Activated CD4-positive, alpha-beta T cell treated with anti-CD3 and anti-CD28 coated beads, Interleukin-2, amount 10 ng/mL, durations not matched to agents 24 days and 14 days (primary cell): ENCODE measurements around the gene EFNA3. TPM values are rescaled to one million over a fixed set of nuclear protein-coding genes. Genes with fewer than 3 reads are reported as not detected.

Experiments
- DNase-seq: peaks from one replicate; pipeline ENCODE4 v3.0.0; 2022
- H3K27ac Mint-ChIP-seq: one replicate; pipeline ENCODE4 v1.8.0; 2022; ENCODE audit warnings: mild to moderate bottlenecking, mixed read lengths
- H3K27me3 Mint-ChIP-seq: one replicate; pipeline ENCODE4 v1.8.0; 2022; ENCODE audit warnings: mixed read lengths
- H3K36me3 Mint-ChIP-seq: one replicate; pipeline ENCODE4 v1.8.0; 2022; ENCODE audit warnings: low read depth, mild to moderate bottlenecking, mixed read lengths
- H3K4me1 Mint-ChIP-seq: one replicate; pipeline ENCODE4 v1.8.0; 2021; ENCODE audit warnings: mixed read lengths
- H3K4me3 Mint-ChIP-seq: one replicate; pipeline ENCODE4 v1.8.0; 2022; ENCODE audit warnings: mild to moderate bottlenecking, moderate library complexity, mixed read lengths
- H3K9me3 Mint-ChIP-seq: one replicate; pipeline ENCODE4 v1.8.0; 2021; ENCODE audit warnings: mixed read lengths
- intact Hi-C: fragments of 100-400 bp; cut with micrococcal nuclease; formaldehyde crosslinking; loops from one replicate; pipeline ENCODE4 v1.15.1; 2023
- total RNA-seq: library from RNA; stranded (reverse); gene quantifications from 2 replicates; pipeline ENCODE4 v1.2.3, GENCODE V29; 2022

EFNA3 gene, protein sequence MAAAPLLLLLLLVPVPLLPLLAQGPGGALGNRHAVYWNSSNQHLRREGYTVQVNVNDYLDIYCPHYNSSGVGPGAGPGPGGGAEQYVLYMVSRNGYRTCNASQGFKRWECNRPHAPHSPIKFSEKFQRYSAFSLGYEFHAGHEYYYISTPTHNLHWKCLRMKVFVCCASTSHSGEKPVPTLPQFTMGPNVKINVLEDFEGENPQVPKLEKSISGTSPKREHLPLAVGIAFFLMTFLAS
- 3.6 and 4.4 TPM in 2 replicates for total RNA-seq

DNA sequence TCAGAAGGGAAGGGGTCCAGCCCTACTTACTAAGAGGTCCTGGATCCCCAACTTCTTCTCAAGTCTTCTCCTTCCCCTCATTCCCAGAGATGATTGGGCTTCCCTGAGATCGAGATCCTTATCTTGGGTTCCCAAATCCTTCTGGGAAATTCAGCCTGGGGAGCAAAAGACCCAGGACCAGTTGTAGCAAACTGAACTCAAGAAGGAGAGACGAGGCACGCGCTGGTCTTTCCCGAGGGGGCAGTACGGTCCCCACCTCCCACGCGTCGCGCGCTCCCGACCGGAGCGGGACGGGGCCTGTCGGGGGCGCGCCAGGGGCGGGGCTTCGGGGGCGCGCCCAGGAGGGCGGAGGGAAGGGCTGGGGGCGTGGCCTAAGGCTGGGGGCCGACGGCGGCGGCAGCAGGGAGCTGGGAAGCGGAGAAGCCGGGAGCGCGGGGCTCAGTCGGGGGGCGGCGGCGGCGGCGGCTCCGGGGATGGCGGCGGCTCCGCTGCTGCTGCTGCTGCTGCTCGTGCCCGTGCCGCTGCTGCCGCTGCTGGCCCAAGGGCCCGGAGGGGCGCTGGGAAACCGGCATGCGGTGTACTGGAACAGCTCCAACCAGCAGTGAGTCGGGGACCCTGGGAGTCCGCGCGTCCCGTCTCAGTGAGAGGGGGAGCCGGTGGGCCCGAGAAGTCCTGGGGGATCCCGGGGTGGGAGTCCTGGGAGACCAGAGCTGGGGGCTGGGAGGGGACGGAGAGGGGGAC is at the start of gene EFNA3:
Gene EFNA3, plus strand, starts transcription at position 369 of the 741 bp plus-strand sequence. Its CDS starts 105 bp downstream, at position 474.
- DNase-seq = peak; percentile 92
- peak within 1 kb of the TSS; percentile 80 for H3K4me3 Mint-ChIP-seq
- H3K27me3 Mint-ChIP-seq = peaks cover 36% of the 10 kb centered on the region
- intact Hi-C loops = no loop called here
- H3K27ac Mint-ChIP-seq = no peak within 1 kb of the TSS
- H3K9me3 Mint-ChIP-seq = no peaks in the 10 kb centered on the region
- peaks cover 44% of the 10 kb centered on the region for H3K4me1 Mint-ChIP-seq
- no peaks in the 10 kb centered on the region for H3K36me3 Mint-ChIP-seq

DNA sequence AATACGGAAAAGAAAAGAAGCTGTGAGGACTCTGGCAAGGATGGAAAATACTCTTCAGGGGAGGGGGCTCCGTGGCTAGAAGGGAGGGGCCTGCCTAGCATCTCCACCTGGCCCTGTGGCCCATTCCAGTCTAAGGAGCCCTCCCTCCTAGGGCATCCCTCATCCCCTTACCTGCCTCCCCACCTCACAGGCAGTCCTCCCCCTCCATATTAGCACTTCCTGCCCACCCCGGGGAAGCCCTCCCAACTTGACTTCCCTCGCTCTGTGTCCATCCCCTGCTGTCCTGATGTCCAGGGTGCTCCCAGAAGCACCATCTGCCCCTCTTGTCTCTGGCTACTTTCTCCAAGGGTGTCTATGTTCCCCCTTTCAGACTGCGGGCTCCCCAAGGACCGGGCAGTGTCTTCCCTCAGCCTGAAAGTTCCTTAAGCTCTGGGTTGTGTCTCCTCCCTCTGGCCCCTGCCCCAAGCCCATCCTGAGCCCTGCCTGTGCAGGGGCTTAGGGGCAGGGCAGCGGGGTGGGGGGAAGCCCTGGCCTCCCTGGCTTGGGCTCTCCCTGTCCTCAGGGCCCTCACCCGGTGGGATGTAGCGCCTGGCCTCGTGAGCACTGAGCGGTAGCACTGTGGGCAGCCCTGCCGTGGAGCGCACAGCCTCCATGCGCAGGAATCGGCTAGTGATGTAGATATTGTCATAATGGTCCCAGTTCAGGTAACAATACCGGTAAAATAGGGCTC is 49.0 kb upstream of the EFNA3 start:
- intact Hi-C loops = no loop called here
- no peak for DNase-seq
- no peaks in the 10 kb centered on the region for H3K9me3 Mint-ChIP-seq

DNA sequence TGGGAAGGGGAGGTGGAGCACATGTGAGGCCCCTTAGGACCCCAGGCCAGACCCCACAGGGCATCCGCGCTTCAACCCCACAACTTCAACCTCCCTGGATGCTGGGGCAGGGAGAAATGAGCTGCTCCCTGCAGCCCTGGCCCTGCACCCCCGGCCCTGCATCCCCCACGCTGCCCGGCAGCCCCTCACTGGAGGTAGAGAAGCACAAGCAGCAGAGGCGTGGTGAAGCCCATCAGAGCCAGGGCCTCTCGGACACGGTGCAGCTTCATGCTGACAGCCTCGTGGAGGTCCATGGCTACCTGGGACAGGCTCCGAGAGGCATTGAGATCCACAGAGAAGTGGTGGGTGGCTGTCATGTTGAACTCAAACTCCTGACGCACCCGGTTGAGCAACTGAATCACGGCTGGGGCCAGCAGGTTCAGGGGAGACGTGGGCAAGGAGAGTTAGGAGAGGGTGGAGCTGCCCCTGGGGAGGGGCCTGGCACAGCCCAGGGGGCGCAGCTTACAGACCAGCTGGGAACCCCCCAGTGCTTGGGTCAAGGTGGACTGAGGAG is 48.3 kb upstream of the EFNA3 start:
- Mint-ChIP-seq H3K4me3 (no peak overlapping the region), H3K4me1 (no peaks in the 10 kb centered on the region), H3K27ac (no peak overlapping the region), H3K9me3 (no peaks in the 10 kb centered on the region), H3K36me3 (no peaks in the 10 kb centered on the region), H3K27me3 (peaks cover 5% of the 10 kb centered on the region)
- no peak for DNase-seq
- intact Hi-C loops = no loop called here

More for the DNA sequence above, 49.0 kb upstream of the EFNA3 start:
- Mint-ChIP-seq H3K27me3 (peaks cover 3% of the 10 kb centered on the region), H3K27ac (no peak overlapping the region), H3K4me3 (no peak overlapping the region), H3K36me3 (no peaks in the 10 kb centered on the region), H3K4me1 (no peaks in the 10 kb centered on the region)

DNA sequence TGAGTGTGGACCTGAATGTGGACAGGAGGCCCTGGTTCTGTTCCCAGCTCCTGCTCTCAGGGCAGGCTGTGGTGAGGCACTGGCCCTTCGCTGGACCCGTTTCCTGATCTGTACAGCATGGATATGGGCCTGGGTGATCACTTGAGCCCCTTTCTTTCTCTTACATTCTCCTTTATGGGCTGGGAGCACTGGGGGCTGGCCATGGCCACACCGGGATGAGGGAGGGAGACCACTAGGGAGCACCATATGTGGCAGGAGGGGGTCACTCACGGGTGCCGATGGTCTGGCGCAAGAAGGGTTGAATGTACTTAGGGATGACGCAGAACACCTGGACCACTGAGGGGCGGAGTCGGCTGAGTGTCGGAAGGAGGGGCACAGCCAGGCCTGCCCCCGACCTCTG is 47.7 kb upstream of the EFNA3 start:
- H3K9me3 Mint-ChIP-seq = no peaks in the 10 kb centered on the region
- DNase-seq = no peak
- intact Hi-C loops = no loop called here
- no peak overlapping the region for H3K4me3 Mint-ChIP-seq
- no peaks in the 10 kb centered on the region for H3K4me1 Mint-ChIP-seq
- H3K36me3 Mint-ChIP-seq = no peaks in the 10 kb centered on the region
- H3K27ac Mint-ChIP-seq = no peak overlapping the region
- H3K27me3 Mint-ChIP-seq = peaks cover 5% of the 10 kb centered on the region

DNA sequence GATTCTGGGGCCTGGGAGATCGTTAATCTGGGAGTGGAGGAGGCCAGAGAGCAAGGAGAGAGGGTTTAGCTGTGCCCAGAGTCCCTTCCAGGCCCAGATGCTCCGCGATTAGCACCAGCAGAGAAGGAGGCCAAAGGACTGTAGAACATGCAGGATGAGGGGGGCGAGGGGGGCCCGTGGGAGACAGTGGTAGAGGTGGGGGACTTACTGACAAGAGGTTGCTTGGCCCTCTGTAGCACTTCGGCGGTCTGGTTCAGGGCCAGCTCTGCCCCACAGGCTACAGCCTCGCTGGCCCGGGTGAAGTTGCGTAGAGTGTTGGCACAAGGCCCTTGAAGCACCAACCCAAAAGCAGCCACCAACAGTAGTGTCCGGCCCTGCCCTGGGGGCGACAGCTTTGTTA is 45.8 kb upstream of the EFNA3 start:
- intact Hi-C loops = no loop called here
- no peaks in the 10 kb centered on the region for H3K4me1 Mint-ChIP-seq

DNA sequence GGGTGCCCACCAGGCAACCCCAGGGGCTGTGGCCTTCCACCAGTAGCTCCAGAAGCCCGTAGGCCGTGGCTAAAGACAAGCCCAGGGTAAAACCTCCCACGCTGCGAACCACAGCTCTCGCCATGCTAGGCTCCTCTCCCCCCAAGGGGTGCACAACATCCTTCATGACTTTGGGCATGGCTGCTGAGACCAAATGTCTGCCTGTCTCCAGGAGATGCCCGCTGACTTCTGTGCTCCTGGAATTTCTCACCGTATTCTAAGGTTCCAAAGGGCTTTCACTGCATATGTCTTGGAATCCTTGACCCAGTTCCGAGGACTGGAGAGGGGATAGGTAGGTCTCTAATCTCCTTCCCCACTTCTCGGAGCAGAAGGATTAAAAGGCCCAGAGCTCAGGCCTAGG is 45.1 kb upstream of the EFNA3 start, which contains the start of the genes DCST1 and DCST2:
Gene DCST1, plus strand, starts transcription at position 301 of the 400 bp plus-strand sequence. CDS start 213 bp downstream, outside the sequence.
Gene DCST2, minus strand, starts transcription at position 258 of the 400 bp plus-strand sequence. Its CDS starts 80 bp downstream, at position 178.
- intact Hi-C loops = no loop called here
- Mint-ChIP-seq H3K4me1 (no peaks in the 10 kb centered on the region), H3K36me3 (no peaks in the 10 kb centered on the region), H3K27me3 (peaks cover 16% of the 10 kb centered on the region), H3K27ac (no peak within 1 kb of the TSS), H3K9me3 (no peaks in the 10 kb centered on the region), H3K4me3 (no peak within 1 kb of the TSS)
- no peak for DNase-seq

More for the DNA sequence above, 45.8 kb upstream of the EFNA3 start:
- no peaks in the 10 kb centered on the region for H3K36me3 Mint-ChIP-seq
- H3K9me3 Mint-ChIP-seq = no peaks in the 10 kb centered on the region
- no peak overlapping the region for H3K4me3 Mint-ChIP-seq
- H3K27me3 Mint-ChIP-seq = peaks cover 11% of the 10 kb centered on the region
- no peak overlapping the region for H3K27ac Mint-ChIP-seq
- no peak for DNase-seq

DNA sequence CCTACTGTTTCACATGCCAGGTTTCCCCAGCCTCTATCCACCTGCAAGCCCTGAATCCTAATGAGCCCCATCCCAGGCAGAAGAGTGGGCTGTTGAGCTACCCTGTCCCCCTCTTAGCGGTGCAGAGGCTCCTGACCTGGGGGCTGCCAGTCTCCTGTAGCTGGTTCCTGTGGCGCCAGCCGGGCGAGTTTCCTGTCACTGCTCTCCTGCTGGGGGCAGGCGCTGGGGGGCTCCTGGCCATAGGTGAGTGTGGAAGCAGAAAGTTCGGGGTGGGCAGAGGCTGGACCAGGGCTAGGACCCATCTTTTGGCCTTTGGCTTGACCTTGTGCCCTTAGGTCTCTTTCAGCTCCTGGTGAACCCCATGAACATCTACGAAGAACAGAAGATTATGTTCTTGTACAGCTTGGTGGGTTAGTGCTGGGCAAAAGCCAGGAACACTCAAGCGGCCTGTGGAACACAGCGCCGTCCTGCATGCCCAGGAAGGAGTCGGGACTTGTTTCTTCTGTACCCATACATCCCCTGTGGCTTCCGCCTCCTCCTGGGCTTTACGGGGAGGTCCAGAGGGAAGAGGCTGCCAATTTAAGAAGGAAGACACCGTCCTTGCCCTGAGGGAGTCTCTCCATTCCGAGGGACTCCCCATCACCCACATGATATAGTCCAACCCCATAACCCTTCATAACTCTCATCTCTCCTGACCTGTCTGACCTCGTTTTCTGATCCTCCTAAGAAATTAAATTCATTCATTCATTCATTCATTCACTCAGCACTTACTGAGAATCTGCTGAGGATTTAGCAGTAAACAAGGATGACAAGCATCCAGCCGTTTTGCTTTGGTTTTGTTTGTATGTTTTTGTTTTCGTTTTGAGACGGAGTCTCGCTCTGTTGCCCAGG is 44.1 kb upstream of the EFNA3 start:
- H3K4me3 Mint-ChIP-seq = no peak overlapping the region
- H3K27me3 Mint-ChIP-seq = peaks cover 15% of the 10 kb centered on the region
- no peaks in the 10 kb centered on the region for H3K36me3 Mint-ChIP-seq
- intact Hi-C loops = no loop called here
- H3K27ac Mint-ChIP-seq = no peak overlapping the region
- H3K4me1 Mint-ChIP-seq = no peaks in the 10 kb centered on the region
- no peak for DNase-seq
- H3K9me3 Mint-ChIP-seq = no peaks in the 10 kb centered on the region

DNA sequence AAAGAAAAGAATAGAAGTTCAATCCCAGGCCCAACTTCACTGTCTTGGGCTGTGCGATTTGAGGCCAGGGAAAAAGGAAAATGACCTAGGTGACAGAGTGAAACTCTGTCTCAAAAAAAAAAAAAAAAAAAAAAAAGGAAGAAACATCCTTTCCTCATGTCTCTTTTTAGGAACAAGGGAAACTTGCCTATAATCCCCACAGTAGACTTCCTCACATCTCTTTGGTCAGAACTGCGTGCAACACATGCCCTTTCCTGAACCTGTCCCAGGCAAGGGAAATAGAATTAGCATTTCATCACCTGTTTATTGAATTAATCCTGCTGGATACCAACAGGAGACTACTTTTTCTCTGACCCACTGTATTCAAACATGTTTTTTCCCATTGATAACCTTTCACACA is 42.7 kb upstream of the EFNA3 start:
- H3K27me3 Mint-ChIP-seq = peaks cover 18% of the 10 kb centered on the region
- DNase-seq = no peak
- H3K9me3 Mint-ChIP-seq = no peaks in the 10 kb centered on the region
- no peaks in the 10 kb centered on the region for H3K4me1 Mint-ChIP-seq
- H3K36me3 Mint-ChIP-seq = no peaks in the 10 kb centered on the region
- no peak overlapping the region for H3K27ac Mint-ChIP-seq
- intact Hi-C loops = no loop called here
- no peak overlapping the region for H3K4me3 Mint-ChIP-seq

DNA sequence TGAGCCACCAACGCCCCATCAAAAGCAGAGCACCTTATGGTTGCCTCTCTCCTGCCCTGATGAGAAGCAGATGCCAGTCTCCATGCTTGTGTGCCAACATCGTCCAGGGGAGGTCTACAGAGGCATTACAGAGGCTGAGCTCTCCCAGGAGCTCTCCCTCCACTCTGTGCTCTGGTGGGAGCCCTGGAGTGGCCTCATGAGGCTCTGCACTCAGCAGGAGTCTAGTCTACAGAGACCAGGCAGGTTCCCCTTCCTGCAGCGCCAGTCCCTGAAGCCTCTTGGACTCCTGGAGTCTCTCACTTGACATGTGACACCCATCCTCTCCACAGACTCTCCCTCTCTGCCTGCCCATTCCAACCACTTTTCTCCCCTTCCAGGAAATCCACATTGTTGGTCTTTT is 41.6 kb upstream of the EFNA3 start:
- H3K4me3 Mint-ChIP-seq = no peak overlapping the region
- H3K27ac Mint-ChIP-seq = no peak overlapping the region
- H3K4me1 Mint-ChIP-seq = no peaks in the 10 kb centered on the region
- H3K36me3 Mint-ChIP-seq = no peaks in the 10 kb centered on the region
- no peaks in the 10 kb centered on the region for H3K9me3 Mint-ChIP-seq
- intact Hi-C loops = no loop called here
- no peak for DNase-seq
- H3K27me3 Mint-ChIP-seq = peaks cover 18% of the 10 kb centered on the region

DNA sequence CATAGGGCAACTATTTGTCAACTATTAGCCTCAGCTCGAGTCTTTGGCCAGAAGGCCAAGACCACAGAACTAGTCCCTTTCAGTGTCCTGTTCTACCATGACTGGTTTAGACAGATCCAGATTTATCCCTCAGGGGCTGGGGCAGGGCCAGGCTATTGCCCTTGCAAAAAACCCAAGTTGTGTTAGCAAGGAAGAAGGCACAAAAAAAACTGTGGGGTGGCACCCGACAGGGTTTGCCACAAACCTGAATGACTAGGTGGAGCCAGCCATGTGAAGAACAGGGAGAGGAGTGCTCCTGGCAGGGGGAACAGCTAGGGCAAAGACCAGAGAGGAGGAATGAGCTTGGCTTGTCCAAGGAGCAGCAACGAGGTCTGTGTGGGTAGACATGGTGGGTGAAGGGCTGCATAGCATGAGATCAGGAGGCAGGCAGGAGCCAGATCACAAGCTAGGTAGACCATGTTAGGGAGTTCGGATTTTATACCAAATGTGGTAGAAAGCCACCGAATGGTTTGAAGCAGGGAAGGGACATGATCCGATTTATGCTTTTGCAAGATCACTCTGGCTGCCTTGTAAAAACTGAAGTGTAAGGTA is 40.7 kb upstream of the EFNA3 start:
- no peaks in the 10 kb centered on the region for H3K36me3 Mint-ChIP-seq
- intact Hi-C loops = no loop called here
- H3K4me3 Mint-ChIP-seq = no peak overlapping the region
- no peak for DNase-seq
- no peaks in the 10 kb centered on the region for H3K9me3 Mint-ChIP-seq
- no peak overlapping the region for H3K27ac Mint-ChIP-seq
- H3K27me3 Mint-ChIP-seq = peaks cover 21% of the 10 kb centered on the region
- H3K4me1 Mint-ChIP-seq = no peaks in the 10 kb centered on the region

DNA sequence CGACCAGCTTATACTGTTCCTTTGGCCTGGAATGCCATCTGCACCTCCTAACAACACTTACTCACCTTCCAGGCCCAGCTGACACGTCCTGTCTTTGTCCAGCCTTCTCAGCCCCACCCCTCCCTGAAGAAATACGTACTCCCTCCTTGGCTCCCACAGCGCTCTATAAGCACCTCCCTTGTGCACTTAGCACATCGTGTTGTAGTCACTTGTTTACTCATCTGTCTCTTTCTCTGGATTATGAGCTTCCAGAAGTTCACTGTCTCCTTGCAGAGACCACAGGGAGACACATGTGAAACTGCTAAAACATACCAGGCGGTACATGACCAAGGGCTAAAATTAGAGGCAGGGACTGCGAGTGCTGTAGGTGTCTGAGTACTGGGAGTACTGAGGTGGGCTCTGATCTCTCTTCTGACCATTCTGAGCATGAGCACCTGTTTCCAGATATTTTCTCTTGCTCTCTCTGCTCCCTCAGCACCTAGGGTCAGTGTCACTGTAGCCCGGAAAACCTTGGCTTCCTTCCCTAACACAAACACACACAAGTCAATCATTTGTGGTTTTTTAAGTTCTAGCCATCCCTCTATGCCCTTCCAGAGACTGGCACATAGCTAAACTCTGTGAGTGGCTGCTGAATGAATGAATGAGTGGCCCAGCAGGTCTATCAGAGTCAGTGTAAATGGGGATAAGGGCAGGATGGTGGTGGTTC is 39.9 kb upstream of the EFNA3 start:
- DNase-seq = no peak
- intact Hi-C loops = no loop called here
- no peak overlapping the region for H3K27ac Mint-ChIP-seq
- peaks cover under 1% of the 10 kb centered on the region for H3K4me1 Mint-ChIP-seq
- H3K4me3 Mint-ChIP-seq = no peak overlapping the region
- no peaks in the 10 kb centered on the region for H3K36me3 Mint-ChIP-seq
- H3K9me3 Mint-ChIP-seq = no peaks in the 10 kb centered on the region
- H3K27me3 Mint-ChIP-seq = peaks cover 21% of the 10 kb centered on the region

DNA sequence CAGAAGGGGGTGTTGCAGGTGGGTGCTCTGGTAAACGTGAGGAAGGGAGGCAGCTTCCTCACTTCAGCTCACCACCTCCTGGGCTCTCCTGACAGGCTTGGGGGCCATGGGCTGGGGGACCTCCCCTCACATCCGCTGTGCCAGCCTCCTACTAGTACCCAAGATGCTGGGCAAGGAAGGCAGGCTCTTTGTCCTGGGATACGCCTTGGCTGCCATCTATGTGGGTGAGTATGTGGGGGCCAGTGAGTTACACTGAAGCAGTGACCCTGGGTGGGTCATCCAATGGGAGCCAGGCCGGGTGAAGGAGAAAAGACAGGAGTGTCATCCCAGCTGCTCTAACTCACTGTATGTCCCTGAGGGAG is 39.3 kb upstream of the EFNA3 start:
- Mint-ChIP-seq H3K36me3 (no peaks in the 10 kb centered on the region), H3K4me1 (peaks cover 4% of the 10 kb centered on the region), H3K27me3 (peaks cover 21% of the 10 kb centered on the region), H3K4me3 (no peak overlapping the region), H3K27ac (no peak overlapping the region), H3K9me3 (no peaks in the 10 kb centered on the region)
- DNase-seq = no peak
- intact Hi-C loops = no loop called here
